Fibroblast of skin of scalp (primary cell): Measurements from ENCODE around the gene ZNF827.

Experiments used
- DNase-seq: peaks from one replicate; pipeline ENCODE4 v3.0.0-alpha.2; 2013

The ZNF827 gene

DNA sequence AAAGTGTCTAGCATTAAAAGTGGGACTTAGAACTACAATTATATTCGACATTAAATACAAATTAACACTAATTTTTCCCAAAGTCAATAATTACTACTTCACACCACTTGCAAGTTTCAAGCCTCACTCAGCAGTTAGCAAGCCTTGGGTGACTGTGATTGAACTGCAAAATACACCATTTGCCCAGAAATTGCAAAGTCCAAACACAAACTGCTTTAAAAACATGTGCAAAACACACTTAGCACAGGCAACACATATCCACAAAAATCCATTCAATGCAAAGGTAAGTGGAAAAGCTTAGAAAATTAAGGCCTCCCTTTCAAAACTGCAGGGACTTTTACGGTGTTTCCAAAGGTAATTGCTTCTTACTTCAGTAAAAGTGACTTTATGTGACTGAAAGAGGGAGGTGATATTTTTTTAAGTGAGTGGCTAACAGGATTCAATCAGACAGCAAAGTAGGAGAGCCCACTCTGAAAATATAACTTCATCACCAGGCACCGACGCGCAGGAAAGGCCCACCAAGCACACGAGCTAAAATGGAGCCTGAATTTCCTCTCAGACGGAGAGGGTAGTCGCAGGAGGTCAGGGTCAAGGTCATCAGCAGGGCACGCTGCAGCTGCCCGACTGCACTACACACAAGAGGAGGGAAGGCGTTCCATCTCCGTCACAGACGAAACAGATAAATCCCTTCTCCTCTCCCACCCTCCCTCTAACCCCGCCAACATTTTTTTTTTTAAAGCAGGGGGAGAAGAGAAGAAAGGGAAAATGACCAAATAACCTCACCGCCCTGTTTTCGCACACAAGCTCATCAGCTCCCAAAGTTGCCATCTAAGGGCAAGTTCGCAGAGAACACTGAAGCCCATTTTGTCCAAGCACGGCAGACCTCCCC, 3.1 kb downstream of the ZNF827 start:
- no peak for DNase-seq

DNA sequence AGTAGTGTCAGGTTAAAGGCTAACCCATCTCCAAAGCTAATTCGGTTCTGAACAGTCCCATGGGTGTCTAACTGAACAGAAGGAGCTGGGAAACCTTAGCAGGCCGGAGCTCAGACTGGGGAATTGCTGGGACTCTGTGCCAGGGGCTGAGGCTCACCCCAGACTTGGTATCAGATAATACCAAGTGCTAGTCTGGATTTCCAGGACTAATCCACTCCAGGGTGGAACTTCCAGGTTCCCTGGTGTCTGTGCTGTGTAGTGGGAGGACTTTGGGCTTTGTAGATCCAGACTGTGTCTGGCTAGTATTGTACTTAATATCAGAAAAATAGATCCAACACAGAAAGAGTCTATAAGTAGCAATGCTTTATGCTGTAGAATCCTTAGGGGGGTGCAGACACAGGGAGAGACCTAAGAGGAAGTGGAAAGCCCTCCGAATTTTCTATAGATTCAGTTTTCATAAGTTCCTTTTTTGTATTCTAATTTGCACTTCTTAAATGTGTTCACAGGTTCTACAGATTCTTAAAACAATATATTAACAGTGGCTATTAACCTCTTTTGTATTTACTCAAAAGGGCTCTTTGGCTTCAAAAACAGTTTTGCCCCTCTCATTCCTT, 4.1 kb downstream of the ZNF827 start:
- no peak for DNase-seq

DNA sequence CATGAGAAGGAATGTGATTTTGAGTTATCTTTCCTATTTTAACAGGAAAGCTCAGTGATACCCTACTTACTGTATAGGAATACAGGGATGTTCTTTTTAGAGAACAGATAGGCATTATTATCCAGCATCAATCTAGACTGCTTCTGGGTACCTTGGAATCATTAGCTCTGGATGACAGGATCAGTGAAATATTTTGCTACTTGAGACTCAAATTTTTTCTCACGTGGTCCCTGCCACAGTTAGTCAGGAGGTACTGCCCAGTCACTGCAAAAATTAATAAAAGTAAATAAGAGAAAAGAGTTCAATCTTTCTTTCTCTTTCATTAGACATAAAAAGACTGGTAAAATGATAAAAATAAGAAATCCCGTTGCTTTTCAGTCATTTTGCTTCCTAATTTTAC, 5.5 kb downstream of the ZNF827 start:
- peak; percentile 47 for DNase-seq

DNA sequence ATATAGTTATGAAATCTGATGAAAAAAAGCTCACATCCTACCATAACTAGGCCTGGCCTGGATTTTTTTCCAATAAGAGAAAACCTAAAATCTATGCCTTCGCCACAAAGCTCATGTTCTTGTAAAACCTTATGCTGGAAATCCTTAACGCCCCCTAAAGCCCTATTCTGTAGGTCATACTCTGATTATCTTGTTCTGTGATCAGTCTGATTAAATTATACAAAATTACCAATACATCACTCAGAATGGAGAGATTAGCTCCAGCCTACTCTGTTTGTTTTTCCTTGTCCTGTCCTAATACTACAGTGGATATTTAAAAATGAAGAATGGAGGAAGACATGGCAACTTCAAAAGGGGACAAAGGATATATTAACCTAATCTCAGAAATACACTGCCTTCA, 7.2 kb downstream of the ZNF827 start:
- no peak for DNase-seq

DNA sequence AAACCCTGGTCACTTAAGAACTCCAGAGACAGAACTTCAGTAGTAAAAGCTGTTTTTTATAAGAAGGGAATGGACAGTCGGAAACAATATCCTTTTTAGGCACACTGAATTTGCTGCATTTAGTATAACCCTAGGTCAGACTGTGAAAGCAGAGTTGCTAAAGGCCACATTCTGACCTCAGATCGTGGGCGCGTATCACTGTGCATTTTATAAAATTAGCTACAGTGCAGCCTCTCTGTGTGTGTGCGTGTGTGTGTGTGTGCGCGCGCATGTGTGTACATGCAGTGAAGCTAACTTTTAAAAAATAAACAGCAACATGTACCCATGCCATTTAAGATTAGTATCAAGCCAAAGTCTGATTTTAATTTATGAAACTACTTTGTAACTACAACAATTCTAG, 8.0 kb downstream of the ZNF827 start:
- peak; percentile 22 for DNase-seq

DNA sequence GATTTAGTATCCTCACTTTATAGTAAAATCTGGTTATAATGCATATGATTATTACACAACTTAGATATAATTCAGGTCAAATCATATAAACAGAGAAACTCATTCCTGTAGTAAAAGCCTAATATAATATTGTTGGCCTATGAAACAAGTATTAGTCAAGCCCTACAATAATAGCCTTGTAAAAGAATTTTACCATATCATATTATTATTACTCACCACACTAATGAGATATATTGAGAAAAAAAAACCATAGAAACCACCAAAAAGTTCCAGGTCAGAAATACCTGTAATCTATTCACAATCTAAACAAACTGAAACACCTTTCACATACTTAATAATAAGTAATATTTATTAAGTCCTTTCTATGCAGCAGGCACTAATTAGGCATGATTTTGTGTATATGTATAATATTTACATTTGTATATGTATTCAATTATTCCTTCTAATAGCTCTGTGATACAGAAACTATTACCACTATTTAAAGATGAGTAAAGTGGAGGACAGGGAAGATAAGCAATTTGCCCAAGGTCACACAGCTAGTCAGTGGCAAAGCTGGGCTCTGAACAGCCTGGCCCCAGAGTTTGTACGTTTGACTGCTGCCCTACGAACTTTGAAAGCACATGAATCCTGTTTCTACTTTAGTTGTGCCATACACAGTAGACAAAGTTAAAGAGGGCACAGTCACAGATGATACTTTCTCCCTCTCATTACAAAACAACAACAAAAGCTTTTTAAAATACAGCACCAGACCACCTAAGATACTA, 9.0 kb downstream of the ZNF827 start:
- DNase-seq, result no peak

DNA sequence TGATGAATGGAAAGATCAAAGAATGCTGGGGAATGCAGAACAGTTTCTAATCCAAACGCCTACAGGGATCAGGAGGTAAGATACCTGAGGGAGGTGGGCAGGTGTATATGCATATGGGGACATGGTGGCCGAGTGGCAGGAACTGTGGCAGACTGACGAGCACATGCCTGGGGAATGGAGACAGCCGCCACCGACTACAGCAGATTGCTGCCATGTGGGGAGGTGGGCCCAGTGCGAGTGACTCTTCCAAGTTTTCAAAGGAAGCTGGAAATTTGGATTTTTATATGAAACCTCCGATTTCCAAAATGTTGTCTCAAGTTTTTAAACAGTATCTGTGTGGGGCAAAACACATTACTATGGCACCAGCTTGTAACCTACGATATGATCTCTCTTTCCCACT, 9.9 kb downstream of the ZNF827 start:
- DNase-seq, result no peak

DNA sequence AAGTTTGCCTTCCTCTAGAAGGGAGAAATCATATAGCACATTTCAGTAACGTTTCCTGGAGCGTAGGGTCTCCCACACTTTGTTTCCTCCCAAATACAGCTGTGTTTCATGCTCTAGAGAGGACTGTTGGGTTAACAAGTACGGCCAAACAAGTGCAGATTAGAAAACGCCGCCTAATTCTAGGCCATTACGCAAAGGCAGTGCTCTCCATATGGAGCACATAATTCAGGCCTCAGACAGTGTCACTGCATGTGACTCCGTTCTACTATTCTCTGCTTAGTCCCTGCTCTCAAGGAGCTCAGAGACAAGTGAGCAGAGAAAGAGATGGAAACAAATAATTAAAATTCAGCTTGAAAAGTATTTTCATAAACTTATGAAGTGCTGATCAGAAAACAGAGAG, 11.6 kb downstream of the ZNF827 start:
- no peak for DNase-seq

DNA sequence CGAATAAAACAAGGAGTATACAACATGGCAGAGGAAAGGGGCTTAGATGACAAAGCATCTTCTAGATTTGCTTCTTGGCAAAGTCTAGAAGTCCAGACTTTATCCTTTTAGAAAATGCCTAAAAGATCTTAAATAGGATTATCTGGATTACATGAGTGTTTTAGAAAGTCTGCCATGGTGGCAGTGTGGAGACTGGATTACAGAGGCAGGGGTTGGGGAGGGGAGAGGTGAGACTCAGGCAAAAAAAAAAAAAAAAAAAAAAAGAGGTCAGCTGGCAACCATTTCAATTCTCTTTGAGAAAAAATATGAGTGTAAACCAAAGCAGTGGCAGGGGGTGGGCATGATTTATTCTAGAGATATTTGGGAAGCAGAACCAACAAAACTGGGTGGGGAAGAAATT, 17.4 kb downstream of the ZNF827 start:
- DNase-seq, result no peak

DNA sequence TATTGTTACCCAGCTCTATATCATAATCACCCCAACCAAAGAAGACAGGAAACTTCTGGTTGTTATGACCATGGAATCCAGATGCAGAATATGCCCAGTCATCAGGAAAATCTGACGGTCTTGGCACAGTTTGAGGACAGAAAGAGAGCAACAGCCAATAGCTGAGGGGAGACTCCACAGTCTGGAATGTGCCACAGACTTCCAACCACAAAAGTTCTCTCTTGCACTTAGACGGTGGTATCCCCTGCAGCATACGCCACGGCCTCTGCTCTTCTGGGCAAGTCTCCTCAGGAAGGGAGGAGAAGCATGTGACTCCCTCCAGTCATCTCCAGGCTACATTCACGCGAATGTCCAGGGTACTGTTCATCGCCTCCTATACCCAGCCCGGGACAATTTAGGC, 18.4 kb downstream of the ZNF827 start:
- DNase-seq, result peak; percentile 96

DNA sequence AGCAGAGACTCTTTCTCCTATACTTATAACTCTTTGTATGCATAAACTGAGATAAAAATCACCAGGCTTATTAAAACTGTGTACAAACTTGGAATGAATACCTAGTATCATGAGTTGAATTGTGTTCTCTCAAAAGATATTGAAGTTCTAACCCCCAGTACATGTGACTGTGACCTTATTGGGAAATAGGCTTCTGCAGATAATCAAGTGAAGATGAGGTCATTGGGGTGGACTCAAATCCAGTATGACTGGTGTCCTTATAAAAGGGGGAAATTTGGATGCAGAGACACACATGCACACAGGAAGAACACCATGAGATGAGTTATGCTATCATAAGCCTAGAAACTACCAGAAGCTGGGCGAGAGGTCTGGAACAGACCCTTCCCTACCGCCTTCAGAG, 26.2 kb downstream of the ZNF827 start:
- DNase-seq, result no peak

DNA sequence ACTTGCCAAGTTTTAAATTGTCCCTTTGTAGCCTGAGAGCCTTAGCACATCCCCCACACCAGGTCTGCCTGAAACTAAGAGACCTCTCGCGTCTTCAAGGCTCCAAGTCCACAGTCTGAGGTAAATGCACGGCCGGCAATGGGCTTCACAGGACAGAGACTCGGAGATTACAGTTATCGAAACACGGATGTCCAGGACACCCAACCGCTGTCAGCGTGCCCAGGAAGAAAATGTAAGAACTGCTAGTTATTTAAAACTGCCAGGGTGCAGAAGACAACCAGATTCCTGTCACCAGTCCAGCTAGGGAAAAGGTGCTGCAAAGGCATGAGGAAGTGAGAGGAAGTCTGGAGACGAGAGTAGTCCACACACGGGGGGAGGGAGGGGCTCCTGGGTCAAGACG, 28.9 kb downstream of the ZNF827 start:
- DNase-seq, result no peak

DNA sequence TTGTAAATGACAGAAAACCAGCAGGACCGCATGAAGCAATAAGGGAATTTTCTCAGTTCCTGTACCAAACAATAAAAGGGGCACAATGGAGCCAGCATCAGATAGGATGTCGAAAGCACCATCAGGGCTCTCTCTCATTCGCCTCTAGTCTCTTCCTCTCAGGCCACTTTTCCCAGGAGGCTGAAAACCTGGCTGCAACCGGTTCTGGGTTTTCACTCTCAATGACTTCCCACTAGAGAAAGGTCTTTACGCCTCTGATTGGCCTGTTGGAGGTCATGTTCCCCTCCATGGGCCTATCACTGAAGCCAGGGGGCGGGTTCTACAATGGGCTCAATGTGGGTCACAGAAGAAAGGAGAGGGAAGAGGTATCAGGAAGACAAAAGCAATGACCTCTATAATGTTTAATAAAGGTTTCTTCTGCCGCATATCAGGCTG, 29.3 kb downstream of the ZNF827 start:
- DNase-seq, result no peak

DNA sequence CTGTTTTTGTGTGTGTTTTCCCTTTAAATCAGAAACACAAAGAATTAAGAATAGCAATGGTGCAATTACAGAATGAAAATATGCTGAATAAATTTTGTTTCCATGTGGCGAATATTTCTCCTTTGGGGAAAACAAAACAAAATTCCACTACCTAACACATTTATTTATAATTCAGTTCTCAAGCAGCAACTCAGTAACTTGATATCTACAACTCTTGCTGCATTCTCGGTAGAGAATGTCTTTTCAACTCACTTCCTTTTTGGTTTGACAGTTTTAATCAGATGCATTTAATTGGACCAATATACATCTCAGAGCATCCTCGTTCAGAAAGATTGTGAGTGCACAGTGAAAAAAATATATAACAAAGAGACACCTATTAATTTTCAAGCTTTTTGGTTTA, 30.8 kb downstream of the ZNF827 start:
- peak; percentile 14 for DNase-seq

DNA sequence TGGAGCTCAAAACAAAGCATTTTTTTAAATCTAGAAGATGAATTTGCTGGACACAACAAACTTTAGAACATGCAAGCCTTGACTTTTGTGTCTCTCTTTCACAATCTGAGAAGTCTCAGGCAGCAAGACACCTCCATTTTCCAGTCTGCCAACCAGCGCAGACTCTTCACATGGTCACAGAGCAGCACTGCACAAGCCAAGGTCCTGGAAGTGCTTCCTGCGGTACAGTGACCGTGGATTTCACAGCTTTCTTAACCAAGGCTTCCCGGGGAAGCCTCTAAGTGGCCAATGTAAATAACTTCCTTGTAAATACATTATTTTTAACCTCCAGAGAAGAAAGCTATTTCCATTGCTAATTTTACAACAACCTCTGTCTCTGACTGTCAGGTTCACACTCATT, 31.2 kb downstream of the ZNF827 start:
- no peak for DNase-seq

DNA sequence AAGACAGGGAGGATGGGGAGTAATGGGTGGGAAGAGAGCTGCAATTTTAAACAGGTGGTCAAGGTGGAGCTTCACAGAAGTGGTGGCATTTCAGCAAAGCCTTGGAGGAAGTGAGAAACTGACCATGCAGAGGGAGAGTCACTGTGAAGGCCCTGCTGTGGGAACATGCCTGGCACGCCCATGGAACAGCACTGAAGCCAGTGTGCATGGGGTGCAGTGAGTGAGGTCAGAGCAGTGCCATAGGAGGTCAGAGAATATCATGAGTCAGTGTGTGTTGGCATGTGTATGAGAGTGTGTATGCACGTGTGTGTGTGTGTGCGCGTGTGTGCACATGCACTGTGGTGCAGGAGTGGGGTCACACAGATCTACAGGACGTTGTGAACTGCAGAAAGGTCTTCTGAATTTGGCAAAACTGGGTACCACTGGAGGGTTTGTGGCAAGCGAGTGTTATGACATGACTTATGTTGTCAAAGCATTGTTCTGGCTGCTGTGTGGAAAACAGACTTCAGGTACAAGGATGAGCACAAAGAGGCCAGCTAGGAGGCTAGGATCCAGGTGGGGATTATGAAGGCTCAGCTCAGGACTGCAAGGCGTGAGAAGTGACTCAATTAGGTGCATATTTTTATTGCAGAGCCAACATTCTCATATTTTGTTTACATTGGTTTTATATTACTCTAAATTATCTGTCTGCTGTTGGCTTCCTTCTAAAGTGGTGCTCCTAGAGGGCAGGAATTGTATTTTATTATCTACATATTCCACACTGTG, 34.0 kb downstream of the ZNF827 start:
- DNase-seq, result no peak

DNA sequence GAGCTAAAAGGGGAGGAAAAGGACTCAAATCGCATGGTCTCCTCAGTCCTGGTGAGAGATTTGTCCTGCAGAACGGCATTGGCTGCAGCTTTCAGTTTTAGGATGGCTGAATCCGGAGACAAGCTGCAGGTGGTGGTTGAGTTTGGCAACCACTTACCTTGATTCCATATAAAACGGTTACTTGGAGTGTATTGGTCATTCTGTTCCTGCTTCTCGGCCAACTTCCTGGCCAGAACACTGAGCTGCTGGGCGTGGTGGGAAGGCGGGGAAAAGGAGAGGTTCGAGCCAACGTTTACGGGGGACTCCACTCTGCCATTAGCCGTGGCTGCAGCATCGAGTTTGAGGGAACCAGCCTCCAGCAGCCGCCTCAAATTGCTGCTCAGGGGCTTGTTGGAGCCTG, 36.1 kb downstream of the ZNF827 start:
- no peak for DNase-seq

DNA sequence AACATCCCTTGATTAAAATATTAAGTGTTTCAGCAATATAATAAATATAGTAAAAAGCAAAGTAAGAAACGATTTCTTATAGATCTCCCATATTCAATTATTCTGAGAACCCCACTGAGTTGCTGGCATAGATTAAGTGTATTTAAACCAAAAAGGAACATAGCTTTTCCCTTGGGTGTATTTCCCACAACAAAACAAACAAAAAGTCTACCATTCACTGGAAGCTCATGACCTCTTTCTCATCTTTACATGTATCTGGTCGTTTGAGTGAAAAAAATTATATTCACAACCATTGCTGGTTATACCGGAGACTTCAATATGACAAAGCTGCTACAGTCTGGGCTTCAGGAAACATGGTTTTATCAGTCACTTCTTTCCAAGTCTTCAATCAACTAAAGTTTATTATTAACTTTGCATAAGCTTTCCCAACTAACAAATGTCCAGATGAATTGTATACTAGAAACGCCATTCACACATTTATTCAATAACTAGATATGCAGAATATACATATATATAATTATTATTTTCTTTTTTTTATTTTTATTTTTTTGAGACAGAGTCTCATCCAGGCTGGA, 38.6 kb downstream of the ZNF827 start:
- no peak for DNase-seq

DNA sequence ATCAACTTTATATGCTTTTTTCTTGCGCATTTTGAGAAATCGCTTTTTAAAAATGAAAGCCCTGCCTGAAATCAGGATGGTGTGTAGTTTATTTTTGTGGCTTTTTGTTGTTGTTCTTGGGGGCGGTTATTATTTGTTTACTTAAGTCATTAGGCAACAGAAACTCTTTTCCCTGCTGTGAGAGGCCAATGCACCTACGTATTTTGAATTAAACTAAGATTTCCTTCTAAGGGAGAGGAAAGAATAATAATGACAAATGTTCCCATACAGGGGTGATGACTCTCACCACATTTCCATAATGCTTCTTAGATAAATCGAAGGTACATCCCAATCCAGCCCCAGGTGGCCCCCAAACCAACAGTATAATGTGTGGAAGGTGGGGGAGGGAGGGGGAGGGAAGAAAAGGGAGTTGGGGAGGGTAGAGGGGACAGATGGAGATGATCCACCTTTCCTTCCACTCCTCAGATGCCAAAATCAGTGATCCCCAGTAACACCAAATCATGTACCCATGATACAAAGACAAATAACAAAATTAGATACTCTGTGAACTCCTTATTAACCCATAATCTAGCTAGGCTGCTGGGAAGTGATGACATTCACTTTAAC, 39.6 kb downstream of the ZNF827 start:
- no peak for DNase-seq

DNA sequence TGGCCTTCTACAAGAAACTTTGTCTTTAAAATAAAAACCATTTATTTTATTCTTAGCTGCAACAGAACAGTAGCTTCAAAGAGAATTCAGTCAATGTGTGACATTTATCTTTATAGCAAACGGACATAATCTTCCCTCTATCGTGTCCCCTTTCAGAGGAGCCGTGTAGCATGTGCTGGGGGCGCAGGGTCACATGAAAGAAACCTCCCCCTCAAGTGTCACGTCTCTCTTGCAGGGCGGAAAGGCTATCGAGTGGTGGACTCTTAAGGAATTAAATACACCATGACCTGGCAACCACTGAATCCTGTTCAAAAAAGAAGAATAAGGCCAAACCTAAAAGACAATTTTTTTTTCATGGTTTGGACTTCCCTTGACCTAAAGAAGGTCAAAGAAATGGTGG, 40.2 kb downstream of the ZNF827 start:
- DNase-seq, result no peak

DNA sequence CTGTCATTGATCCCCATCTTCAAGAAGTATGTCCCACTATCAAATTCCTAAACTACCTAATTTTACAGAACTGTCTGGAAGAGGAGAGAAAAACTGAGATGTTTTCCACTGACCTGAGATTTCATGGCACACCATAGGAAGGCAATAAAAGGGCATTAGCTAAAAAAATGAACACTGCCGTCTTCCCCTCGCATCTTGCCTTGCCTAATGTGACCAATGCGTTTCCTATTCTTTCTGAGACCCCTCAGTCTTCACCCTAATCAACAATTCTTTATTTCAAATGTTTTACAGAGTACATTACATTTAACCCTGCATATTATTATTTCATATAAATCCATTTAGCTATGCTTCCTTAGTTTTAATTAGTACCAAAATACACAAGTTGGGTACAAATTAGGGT, 43.6 kb downstream of the ZNF827 start:
- no peak for DNase-seq

DNA sequence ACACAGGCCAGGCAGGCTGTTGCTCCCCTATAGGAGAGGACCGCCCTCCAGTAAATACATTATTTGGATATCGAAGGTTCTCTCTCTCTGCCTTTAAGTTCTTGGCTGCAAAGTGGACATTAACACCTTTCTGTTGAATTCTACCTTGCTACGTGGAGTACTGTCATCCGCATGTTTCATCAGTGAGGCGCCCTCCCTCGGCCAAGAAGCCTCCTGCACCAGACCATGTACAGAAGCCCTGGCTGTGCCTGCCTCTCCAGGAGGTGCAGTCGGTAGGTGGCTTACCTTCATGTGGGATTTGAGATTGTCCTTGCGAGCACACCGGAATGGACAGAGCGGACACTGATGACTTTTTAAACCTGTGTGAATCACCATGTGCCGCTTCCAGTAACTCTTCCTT, 46.7 kb downstream of the ZNF827 start:
- DNase-seq, result no peak
